ENCODE measurements around the gene SMARCB1. TPM values are rescaled to one million over a fixed set of nuclear protein-coding genes. Genes with fewer than 3 reads are reported as not detected.

Gene SMARCB1
- total and polyA plus RNA-seq, 8 donors = 52.4 to 166 (median 138) TPM

DNA sequence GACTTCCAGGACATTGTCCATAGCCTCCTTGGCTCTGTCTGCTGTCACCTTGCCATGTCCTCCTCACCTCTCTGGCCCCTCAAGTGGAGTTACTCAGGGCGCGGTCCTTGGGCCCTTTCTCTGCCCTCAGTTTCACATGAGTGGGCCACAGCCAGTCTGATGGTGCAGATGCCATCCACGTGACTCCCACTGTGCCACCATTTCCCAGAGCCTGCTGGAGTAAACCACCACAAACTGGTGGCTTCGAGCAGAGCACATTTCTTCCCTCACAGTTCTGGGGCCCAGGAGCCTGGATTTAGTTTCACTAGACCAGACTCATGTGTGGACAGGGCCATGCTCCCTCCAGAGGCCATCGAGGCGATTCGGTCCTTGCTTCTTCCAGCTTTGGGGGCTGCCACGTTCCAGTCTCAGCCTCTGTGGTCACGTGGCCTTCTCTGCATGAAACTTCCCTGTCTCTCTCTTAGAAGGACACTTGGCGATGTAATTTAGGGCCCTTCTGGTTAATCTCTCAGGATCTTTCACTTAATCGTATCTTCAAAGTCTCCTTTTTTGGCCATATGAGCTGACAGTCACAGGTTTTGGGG, 14.6 kb downstream of the SMARCB1 start:
- no peak for ATAC-seq
- Histone ChIP-seq H3K4me1 (no peaks in the 10 kb centered on the region), H3K27ac (no peak overlapping the region), H3K4me3 (no peak overlapping the region), H3K9me3 (no peaks in the 10 kb centered on the region), H3K27me3 (no peaks in the 10 kb centered on the region), H3K36me3 (peaks cover 0 to 93% of the 10 kb centered on the region in 2 donors)
- no peak for DNase-seq
- intact Hi-C loops (cut with DNase I) = no loop called here
- TF ChIP-seq CTCF (IDR thresholded peaks at IDR 0.05) = no peak

GRCh38 chr22:23801886-23802377, 15.2 kb downstream of the SMARCB1 start:
- intact Hi-C loops (cut with DNase I) = no loop called here
- DNase-seq (no peak), ATAC-seq (no peak)
- no peak for TF ChIP-seq CTCF (IDR thresholded peaks at IDR 0.05)
- H3K27me3 ChIP-seq = no peaks in the 10 kb centered on the region
- peaks cover 0 to 93% of the 10 kb centered on the region in 2 donors for H3K36me3 ChIP-seq
- no peaks in the 10 kb centered on the region for H3K4me1 ChIP-seq
- H3K4me3 ChIP-seq = no peak overlapping the region
- H3K9me3 ChIP-seq = no peaks in the 10 kb centered on the region
- no peak overlapping the region for H3K27ac ChIP-seq

- DNase-seq = no peak
- intact Hi-C loops (cut with DNase I) = no loop called here
- Histone ChIP-seq H3K4me1 (no peaks in the 10 kb centered on the region), H3K9me3 (no peaks in the 10 kb centered on the region), H3K36me3 (peaks cover 0 to 98% of the 10 kb centered on the region in 2 donors), H3K27me3 (no peaks in the 10 kb centered on the region), H3K27ac (no peak overlapping the region), H3K4me3 (no peak overlapping the region)
- no peak for TF ChIP-seq CTCF (IDR thresholded peaks at IDR 0.05)
- ATAC-seq = no peak
Measured at GRCh38 chr22:23803001-23803819, 16.4 kb downstream of the SMARCB1 start.

GRCh38 chr22:23804781-23805291, 18.1 kb downstream of the SMARCB1 start:
- intact Hi-C loops (cut with DNase I) = no loop called here
- no peak for TF ChIP-seq CTCF (IDR thresholded peaks at IDR 0.05)
- H3K27ac ChIP-seq = no peak overlapping the region
- no peak overlapping the region for H3K4me3 ChIP-seq
- H3K27me3 ChIP-seq = no peaks in the 10 kb centered on the region
- no peaks in the 10 kb centered on the region for H3K4me1 ChIP-seq
- DNase-seq = no peak
- no peak for ATAC-seq
- no peaks in the 10 kb centered on the region for H3K9me3 ChIP-seq
- H3K36me3 ChIP-seq = peaks cover 0 to 98% of the 10 kb centered on the region in 2 donors

DNA sequence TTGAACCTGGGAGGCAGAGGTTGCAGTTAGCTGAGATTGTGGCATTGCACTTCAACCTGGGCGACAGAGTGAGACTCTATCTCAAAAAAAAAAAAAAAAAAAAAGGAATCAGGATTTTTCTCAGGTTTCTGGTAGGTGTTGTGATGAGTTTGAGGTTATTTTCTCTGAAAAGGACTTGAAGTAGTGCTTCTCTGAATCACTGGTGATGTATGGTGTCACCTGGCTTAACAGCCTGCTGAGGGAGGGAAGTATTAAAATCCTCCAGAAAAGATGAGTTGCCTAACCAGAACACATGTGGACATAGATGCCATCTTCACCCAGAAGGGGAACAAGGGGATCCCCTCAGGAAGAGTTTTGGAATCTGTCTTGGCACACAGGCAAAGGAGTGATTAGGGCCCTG, 20.1 kb downstream of the SMARCB1 start:
- Histone ChIP-seq H3K4me3 (no peak overlapping the region), H3K36me3 (peaks cover 0 to 98% of the 10 kb centered on the region in 2 donors), H3K27ac (no peak overlapping the region), H3K4me1 (no peaks in the 10 kb centered on the region), H3K27me3 (no peaks in the 10 kb centered on the region), H3K9me3 (no peaks in the 10 kb centered on the region)
- TF ChIP-seq CTCF (IDR thresholded peaks at IDR 0.05) = no peak
- no peak for DNase-seq
- intact Hi-C loops (cut with DNase I) = no loop called here
- no peak for ATAC-seq
